HEK293T (cell line): ENCODE data around the gene SARS1.

Experiments
- ARNT ChIP-seq: fragments of 450-650 bp; IDR thresholded peaks from 2 replicates; pipeline ENCODE4 v1.6.1; 2017; ENCODE audit warnings: mild to moderate bottlenecking
- BHLHE40 ChIP-seq: fragments of 450-650 bp; IDR thresholded peaks from 2 replicates; pipeline ENCODE4 v1.6.1; 2016; ENCODE audit warnings: mild to moderate bottlenecking, moderate library complexity, borderline replicate concordance
- CTBP1 ChIP-seq: fragments of 450-650 bp; IDR thresholded peaks from 2 replicates; pipeline ENCODE4 v1.6.1; 2016; ENCODE audit warnings: borderline replicate concordance
- FOXA1 ChIP-seq: fragments of 450-650 bp; IDR thresholded peaks from 2 replicates; pipeline ENCODE4 v1.6.1; 2016; ENCODE audit warnings: mild to moderate bottlenecking
- FOXK2 ChIP-seq: fragments of 450-650 bp; IDR thresholded peaks from 2 replicates; pipeline ENCODE4 v1.6.1; 2016; ENCODE audit warnings: mild to moderate bottlenecking
- FOXM1 ChIP-seq: fragments of 450-650 bp; IDR thresholded peaks from 2 replicates; pipeline ENCODE4 v1.6.1; 2017; ENCODE audit warnings: mild to moderate bottlenecking, borderline replicate concordance
- HDGF ChIP-seq: fragments of 450-650 bp; IDR thresholded peaks from 2 replicates; pipeline ENCODE4 v1.6.1; 2017; ENCODE audit warnings: antibody characterized with exemption, borderline replicate concordance
- NFRKB ChIP-seq: fragments of 450-650 bp; IDR thresholded peaks from 2 replicates; pipeline ENCODE4 v1.6.1; 2016; ENCODE audit warnings: mild to moderate bottlenecking, moderate library complexity
- PKNOX1 ChIP-seq: fragments of 450-650 bp; IDR thresholded peaks from 2 replicates; pipeline ENCODE4 v1.6.1; 2016
- SP1 ChIP-seq: fragments of 450-650 bp; IDR thresholded peaks from 2 replicates; pipeline ENCODE4 v1.6.1; 2017
- SUZ12 ChIP-seq: fragments of 450-650 bp; IDR thresholded peaks from 2 replicates; pipeline ENCODE4 v1.6.1; 2016; ENCODE audit warnings: mild to moderate bottlenecking
- ZNF384 ChIP-seq: fragments of 450-650 bp; IDR thresholded peaks from 2 replicates; pipeline ENCODE4 v1.6.1; 2016

DNA sequence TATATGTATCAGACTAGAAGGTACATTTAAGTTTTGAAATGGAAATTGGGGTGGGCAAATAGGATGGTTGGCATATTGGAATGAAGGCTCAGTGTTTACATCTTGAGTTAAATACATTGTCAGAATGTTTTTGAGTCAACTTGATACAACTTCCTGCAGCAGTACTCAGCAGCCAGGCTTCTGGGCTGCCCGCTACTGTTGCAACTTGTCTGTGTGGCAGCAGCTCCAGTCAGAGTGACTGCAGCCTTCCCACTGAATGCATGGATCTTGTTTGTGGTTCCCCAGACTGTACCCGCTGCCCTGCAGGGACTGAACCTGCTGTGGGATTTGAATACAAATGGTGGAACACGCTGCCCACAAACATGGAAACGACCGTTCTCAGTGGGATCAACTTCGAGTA is 24.9 kb upstream of the SARS1 start:
- TF ChIP-seq CTBP1 (no peak), FOXA1 (no peak), NFRKB (no peak), FOXM1 (no peak), ZNF384 (no peak), ARNT (no peak), SUZ12 (no peak), SP1 (no peak), PKNOX1 (no peak), BHLHE40 (no peak), FOXK2 (no peak), HDGF (no peak)
